Activated naive CD4-positive, alpha-beta T cell treated with anti-CD3 and anti-CD28 coated beads, Interleukin-2, amount 10 ng/mL, durations not matched to agents 7 days and 5 days (primary cell): ENCODE measurements around the gene ELP1.
"Not testable (repeated sequence)": the region's sequence is repeated elsewhere in the genome, so short reads cannot be mapped to it uniquely, and the experiment has no call there.

Source experiments
- CTCF ChIA-PET: fragments of 350-600 bp; sonication (Branson Sonifier 250); formaldehyde crosslinking; loops from one replicate; lab custom pipeline; 2021; ENCODE audit warnings: antibody characterized with exemption; lab: Charles Lee
- DNase-seq: peaks from one replicate; pipeline ENCODE4 v3.0.0-alpha.2; 2020
- H3K27ac Mint-ChIP-seq: one replicate; pipeline ENCODE4 v1.8.0; 2021; ENCODE audit warnings: mild to moderate bottlenecking, moderate library complexity, mixed read lengths
- H3K27me3 Mint-ChIP-seq: one replicate; pipeline ENCODE4 v1.8.0; 2021; ENCODE audit warnings: mild to moderate bottlenecking, mixed read lengths
- H3K36me3 Mint-ChIP-seq: one replicate; pipeline ENCODE4 v1.8.0; 2021; ENCODE audit warnings: mixed read lengths
- H3K4me1 Mint-ChIP-seq: one replicate; pipeline ENCODE4 v1.8.0; 2021; ENCODE audit warnings: mixed read lengths
- H3K4me3 Mint-ChIP-seq: one replicate; pipeline ENCODE4 v1.8.0; 2021; ENCODE audit warnings: mild to moderate bottlenecking, moderate library complexity, mixed read lengths
- H3K9me3 Mint-ChIP-seq: one replicate; pipeline ENCODE4 v1.8.0; 2021; ENCODE audit warnings: mixed read lengths

The ELP1 gene

DNA sequence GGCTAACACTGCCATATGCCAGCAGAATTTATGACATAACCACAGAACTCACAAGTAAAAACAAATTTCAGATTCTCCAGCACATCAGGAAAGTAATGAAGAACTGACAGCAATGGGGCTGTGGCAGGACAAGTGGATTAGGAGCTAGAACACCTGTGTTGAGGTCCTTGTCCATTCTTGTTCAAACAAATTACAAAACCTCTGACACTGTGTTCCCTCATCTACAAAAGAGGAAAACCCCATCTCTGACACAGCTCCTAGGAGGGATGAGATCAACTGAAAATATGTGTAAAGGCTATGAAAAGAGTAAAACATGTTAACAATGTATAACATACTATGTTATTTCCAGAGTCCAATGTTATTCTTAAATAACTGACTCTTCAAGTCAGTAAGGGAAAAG, 23.5 kb downstream of the ELP1 start:
- H3K27ac Mint-ChIP-seq, result no peak overlapping the region
- peaks cover 24% of the 10 kb centered on the region for H3K36me3 Mint-ChIP-seq
- peaks cover 21% of the 10 kb centered on the region for H3K4me1 Mint-ChIP-seq
- no peaks in the 10 kb centered on the region for H3K9me3 Mint-ChIP-seq
- no peaks in the 10 kb centered on the region for H3K27me3 Mint-ChIP-seq
- no peak overlapping the region for H3K4me3 Mint-ChIP-seq
- CTCF ChIA-PET, result no interaction called here
- no peak for DNase-seq

DNA sequence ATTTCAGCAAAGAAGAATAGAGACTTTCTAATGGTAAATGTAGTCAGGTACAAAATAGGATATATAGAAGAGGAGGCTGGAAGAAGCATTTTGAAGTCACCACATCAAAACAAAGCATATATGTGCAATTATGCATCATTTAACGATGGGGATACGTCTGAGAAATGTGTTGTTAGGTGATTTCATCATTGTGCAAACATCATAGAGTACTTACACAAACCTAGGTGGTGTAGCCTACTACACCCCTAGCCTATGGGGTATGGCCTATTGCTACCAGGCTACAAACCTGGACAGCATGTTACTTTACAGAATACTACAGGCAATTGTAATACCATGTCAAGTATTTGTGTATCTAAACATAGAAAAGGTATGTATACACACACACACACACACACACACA, 28.4 kb downstream of the ELP1 start:
- H3K4me3 Mint-ChIP-seq, result no peak overlapping the region
- CTCF ChIA-PET, result no interaction called here
- no peaks in the 10 kb centered on the region for H3K4me1 Mint-ChIP-seq
- no peaks in the 10 kb centered on the region for H3K27me3 Mint-ChIP-seq
- no peak overlapping the region for H3K27ac Mint-ChIP-seq
- no peaks in the 10 kb centered on the region for H3K9me3 Mint-ChIP-seq
- peaks cover 41% of the 10 kb centered on the region for H3K36me3 Mint-ChIP-seq
- no peak for DNase-seq

GRCh38 chr9:108904161-108904560, 29.8 kb downstream of the ELP1 start:
- no peak for DNase-seq
- CTCF ChIA-PET, result no interaction called here
- Mint-ChIP-seq H3K27ac (no peak overlapping the region), H3K36me3 (peaks cover 41% of the 10 kb centered on the region), H3K4me1 (no peaks in the 10 kb centered on the region), H3K9me3 (no peaks in the 10 kb centered on the region), H3K4me3 (no peak overlapping the region), H3K27me3 (no peaks in the 10 kb centered on the region)

DNA sequence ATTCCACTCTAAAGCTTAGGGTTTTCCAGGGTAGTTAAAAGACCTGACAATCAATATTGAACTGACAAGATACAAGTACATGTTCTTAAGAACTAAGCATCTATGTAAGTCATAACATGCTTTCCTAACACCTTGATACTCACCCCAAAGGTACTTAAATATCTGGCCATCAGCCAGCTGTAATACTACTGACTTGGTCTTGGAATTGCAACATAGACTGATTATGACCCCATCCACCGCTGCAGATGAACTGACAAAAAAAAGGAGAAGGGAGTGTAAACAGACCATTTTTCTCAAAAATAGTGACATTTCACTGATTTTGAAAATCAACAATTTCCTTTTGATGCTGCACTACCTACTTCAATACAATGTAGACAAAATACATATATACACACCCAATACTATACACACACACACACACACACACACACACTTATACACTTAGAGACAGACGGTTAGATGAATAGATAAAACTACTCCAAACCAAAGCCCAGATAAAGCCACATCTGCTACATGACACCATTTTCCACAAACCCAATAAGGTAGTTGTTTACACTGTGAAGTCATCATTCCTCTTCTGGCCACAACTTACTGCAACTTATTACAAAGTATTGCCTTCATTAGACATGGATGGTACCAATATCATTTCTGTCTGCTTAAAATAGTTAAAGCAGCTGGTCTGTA, 30.4 kb downstream of the ELP1 start:
- DNase-seq, result no peak
- Mint-ChIP-seq H3K4me3 (no peak overlapping the region), H3K4me1 (no peaks in the 10 kb centered on the region), H3K27ac (no peak overlapping the region), H3K9me3 (no peaks in the 10 kb centered on the region), H3K36me3 (peaks cover 40% of the 10 kb centered on the region), H3K27me3 (no peaks in the 10 kb centered on the region)
- CTCF ChIA-PET, result no interaction called here

DNA sequence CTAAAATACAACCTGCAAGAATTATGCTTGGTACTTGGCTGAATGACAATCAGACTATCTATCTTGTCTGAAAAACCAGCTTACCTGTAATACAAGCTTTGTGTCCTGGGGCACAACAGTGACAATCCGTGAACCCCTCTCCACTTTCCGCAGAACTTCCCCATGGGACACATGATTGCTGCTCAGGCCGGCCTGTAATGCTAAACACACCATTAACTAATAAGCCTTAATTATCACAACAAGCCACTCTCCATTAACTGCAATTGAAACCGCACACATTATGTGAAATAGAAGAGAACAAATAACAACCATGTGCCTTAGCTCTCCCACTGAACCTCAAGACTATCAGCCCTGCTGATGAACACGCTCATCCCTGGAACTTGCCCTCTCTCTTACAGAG, 33.7 kb downstream of the ELP1 start:
- DNase-seq, result no peak
- no peaks in the 10 kb centered on the region for H3K4me1 Mint-ChIP-seq
- H3K4me3 Mint-ChIP-seq, result no peak overlapping the region
- no peaks in the 10 kb centered on the region for H3K27me3 Mint-ChIP-seq
- H3K9me3 Mint-ChIP-seq, result no peaks in the 10 kb centered on the region
- CTCF ChIA-PET, result interaction anchor here (0.7 to 1.9 kb wide), 2 partner anchors 14 to 15 kb away, joined by 4 to 5 read pairs; no protein-coding TSS in a partner anchor
- H3K27ac Mint-ChIP-seq, result no peak overlapping the region
- peaks cover 44% of the 10 kb centered on the region for H3K36me3 Mint-ChIP-seq

DNA sequence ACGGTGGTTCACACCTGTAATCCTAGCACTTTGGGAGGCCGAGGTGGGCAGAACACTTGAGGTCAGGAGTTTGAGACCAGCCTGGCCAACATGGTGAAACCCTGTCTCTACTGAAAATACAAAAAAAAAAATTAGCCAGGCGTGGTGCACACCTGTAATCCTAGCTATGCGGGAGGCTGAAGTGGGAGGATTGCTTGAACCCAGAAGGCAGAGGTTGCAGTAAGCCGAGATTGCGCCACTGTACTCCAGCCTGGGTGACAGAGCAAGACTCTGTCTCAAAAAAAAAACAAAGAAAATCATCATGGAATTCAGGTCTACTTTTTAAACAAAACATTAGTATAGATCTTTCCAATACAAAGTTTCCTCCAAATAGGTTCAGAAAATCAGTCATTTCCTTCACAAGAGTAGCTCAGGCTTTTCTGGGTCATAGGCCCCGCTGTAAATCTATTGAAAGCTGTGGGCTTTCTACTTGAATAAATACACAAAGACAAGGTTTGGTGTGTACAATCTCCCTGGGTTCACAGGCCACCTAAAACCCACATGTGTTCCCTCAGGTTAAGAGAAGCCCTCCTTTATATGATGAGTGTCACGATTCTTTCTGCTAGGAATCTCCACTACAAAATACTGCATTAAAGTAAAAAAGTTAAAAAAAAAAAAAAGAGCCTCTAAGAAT, 34.8 kb downstream of the ELP1 start:
- H3K27me3 Mint-ChIP-seq, H3K9me3 Mint-ChIP-seq, H3K27ac Mint-ChIP-seq, H3K4me3 Mint-ChIP-seq, H3K4me1 Mint-ChIP-seq, DNase-seq: not testable (repeated sequence)
- peaks cover 47% of the 10 kb centered on the region for H3K36me3 Mint-ChIP-seq
- CTCF ChIA-PET, result interaction anchor here (0.7 to 1.9 kb wide), 2 partner anchors 13 to 16 kb away, joined by 4 to 5 read pairs; no protein-coding TSS in a partner anchor

GRCh38 chr9:108897324-108898096, 36.4 kb downstream of the ELP1 start:
- no peaks in the 10 kb centered on the region for H3K4me1 Mint-ChIP-seq
- H3K36me3 Mint-ChIP-seq, result peaks cover 42% of the 10 kb centered on the region
- H3K27ac Mint-ChIP-seq, result no peak overlapping the region
- CTCF ChIA-PET, result interaction anchor here (0.6 kb wide), 1 partner anchor 623 kb away, joined by 3 read pairs; no protein-coding TSS in a partner anchor
- H3K9me3 Mint-ChIP-seq, result no peaks in the 10 kb centered on the region
- H3K4me3 Mint-ChIP-seq, result no peak overlapping the region
- DNase-seq, result no peak
- H3K27me3 Mint-ChIP-seq, result no peaks in the 10 kb centered on the region

DNA sequence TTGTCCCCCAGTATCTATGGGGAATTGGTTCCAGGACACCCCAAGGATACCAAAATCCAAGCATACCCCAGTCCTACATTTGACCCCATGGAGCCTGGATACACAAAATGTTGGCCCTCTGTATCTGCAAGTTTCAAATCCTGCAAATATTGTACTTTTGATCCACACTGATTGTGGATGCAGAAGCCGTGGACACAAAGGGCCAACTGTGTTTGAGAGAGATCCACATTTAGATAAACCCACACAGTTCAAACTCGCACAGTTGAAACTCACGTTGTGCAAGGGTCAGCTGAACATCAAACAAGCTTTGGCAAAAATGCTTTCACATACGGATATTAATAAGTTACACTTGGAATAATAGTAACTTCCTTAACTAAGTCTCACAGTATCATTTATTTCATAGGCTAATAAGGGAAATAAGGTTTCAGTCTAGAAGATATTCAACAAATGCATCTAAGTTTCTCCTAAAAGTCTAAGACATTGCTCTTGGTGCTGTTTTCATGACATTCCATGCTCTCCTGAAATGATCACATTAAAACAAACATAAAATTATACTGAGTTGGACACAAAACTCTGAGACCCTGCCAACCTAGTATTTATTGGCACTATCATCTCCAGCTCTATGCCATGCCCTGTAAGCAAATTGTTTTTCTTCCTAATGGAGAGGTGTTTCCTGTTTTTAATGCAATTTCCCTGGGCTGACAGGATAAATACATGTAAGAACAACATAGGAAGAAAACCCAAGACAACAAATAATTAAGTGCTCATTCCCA, 39.5 kb downstream of the ELP1 start:
- peaks cover 47% of the 10 kb centered on the region for H3K36me3 Mint-ChIP-seq
- DNase-seq, result no peak
- H3K9me3 Mint-ChIP-seq, result no peaks in the 10 kb centered on the region
- H3K27ac Mint-ChIP-seq, result no peak overlapping the region
- H3K4me1 Mint-ChIP-seq, result no peaks in the 10 kb centered on the region
- H3K27me3 Mint-ChIP-seq, result no peaks in the 10 kb centered on the region
- CTCF ChIA-PET, result no interaction called here
- H3K4me3 Mint-ChIP-seq, result no peak overlapping the region

DNA sequence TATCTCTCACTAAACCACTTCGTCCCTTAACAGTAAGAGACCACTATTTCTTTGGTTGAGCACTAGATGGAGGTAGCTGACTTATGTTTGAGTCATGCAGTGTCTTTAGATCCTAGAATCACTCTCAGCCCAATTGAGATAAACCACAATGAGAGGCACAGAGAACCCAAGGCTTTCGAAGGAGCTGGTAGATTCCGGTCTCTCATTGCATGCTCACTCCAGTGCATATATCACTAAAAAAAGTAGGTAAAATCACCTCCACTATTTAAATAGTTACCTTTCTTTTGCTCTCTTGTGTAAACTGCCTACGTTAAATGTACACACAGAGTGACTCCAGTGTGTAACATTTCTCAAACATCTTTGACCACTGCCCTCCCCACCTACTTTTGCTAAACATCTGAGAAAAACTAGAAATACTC, 44.3 kb downstream of the ELP1 start:
- Mint-ChIP-seq H3K9me3 (no peaks in the 10 kb centered on the region), H3K4me3 (no peak overlapping the region), H3K4me1 (no peaks in the 10 kb centered on the region), H3K27me3 (no peaks in the 10 kb centered on the region), H3K36me3 (peaks cover 41% of the 10 kb centered on the region), H3K27ac (no peak overlapping the region)
- CTCF ChIA-PET, result interaction anchor here (2.0 kb wide), 1 partner anchor 64 kb away, joined by 9 read pairs; no protein-coding TSS in a partner anchor
- no peak for DNase-seq

GRCh38 chr9:108886594-108887271, 47.2 kb downstream of the ELP1 start:
- CTCF ChIA-PET, result interaction anchor here (0.6 to 0.8 kb wide), 2 partner anchors 68 to 101 kb away, joined by 3 read pairs; no protein-coding TSS in a partner anchor
- not testable (repeated sequence) for H3K27me3 Mint-ChIP-seq, H3K9me3 Mint-ChIP-seq, DNase-seq, H3K4me3 Mint-ChIP-seq, H3K27ac Mint-ChIP-seq, H3K4me1 Mint-ChIP-seq
- H3K36me3 Mint-ChIP-seq, result peaks cover 36% of the 10 kb centered on the region

DNA sequence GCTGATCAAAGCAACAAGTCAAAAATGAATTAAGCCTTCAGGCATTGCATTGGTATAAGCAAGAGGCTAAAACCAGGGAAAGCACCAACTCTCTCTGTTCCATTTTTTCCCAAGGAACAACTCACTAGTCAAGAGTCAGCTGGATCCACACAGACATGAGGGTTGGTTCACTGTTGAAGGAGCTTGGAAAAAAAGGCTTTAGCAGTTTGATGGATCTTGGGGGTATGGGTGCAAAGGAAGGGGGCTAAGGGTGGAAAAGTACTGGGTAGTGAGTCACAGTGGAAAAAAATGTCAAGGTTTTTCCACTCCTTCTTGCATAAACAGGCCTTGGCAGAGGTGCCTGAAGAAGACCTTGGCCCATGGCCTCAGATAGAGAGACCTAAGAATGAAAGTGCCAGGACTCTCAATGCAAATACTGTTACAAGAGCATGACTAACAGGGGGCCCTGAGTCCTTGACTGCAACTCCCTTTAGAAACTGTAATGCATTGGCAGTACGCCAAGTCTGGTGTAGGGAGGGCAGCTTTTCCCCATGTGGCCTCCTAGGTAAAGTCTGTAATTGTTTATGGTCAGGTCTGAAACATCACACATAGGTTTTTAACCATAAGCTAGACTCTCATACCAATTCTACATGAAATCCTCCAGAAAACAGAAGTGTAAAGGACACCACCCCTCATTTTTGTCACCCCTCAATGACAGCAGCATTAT, 48.1 kb downstream of the ELP1 start:
- CTCF ChIA-PET, result interaction anchor here (0.6 kb wide), 1 partner anchor 14 kb away, joined by 4 read pairs; no protein-coding TSS in a partner anchor

GRCh38 chr9:108884701-108885100, 49.2 kb downstream of the ELP1 start:
- Mint-ChIP-seq H3K9me3 (no peaks in the 10 kb centered on the region), H3K4me3 (no peak overlapping the region), H3K36me3 (peaks cover 26% of the 10 kb centered on the region), H3K27ac (no peak overlapping the region), H3K27me3 (no peaks in the 10 kb centered on the region), H3K4me1 (peaks cover 4% of the 10 kb centered on the region)
- no peak for DNase-seq
- CTCF ChIA-PET, result no interaction called here

More for the DNA sequence above, 48.1 kb downstream of the ELP1 start:
- Mint-ChIP-seq H3K27me3 (no peaks in the 10 kb centered on the region), H3K27ac (no peak overlapping the region), H3K4me3 (no peak overlapping the region), H3K36me3 (peaks cover 31% of the 10 kb centered on the region), H3K9me3 (no peaks in the 10 kb centered on the region), H3K4me1 (peaks cover 4% of the 10 kb centered on the region)
- DNase-seq, result no peak

- no peak overlapping the region for H3K4me3 Mint-ChIP-seq
- peaks cover 4% of the 10 kb centered on the region for H3K4me1 Mint-ChIP-seq
- no peak overlapping the region for H3K27ac Mint-ChIP-seq
- CTCF ChIA-PET, result interaction anchor here (0.7 kb wide), 1 partner anchor 517 kb away, joined by 3 read pairs; no protein-coding TSS in a partner anchor
- H3K9me3 Mint-ChIP-seq, result no peaks in the 10 kb centered on the region
- peaks cover 35% of the 10 kb centered on the region for H3K36me3 Mint-ChIP-seq
- no peaks in the 10 kb centered on the region for H3K27me3 Mint-ChIP-seq
- no peak for DNase-seq
Observed at GRCh38 chr9:108883085-108883484, 50.8 kb downstream of the ELP1 start.
